ENCODE data around the gene ZNF670. TPM values are rescaled to one million over a fixed set of nuclear protein-coding genes. Genes with fewer than 3 reads are reported as not detected.

ZNF670 gene
- total and polyA plus RNA-seq, 10 donors: 1.4 to 5.6 (median 3.7) TPM

DNA sequence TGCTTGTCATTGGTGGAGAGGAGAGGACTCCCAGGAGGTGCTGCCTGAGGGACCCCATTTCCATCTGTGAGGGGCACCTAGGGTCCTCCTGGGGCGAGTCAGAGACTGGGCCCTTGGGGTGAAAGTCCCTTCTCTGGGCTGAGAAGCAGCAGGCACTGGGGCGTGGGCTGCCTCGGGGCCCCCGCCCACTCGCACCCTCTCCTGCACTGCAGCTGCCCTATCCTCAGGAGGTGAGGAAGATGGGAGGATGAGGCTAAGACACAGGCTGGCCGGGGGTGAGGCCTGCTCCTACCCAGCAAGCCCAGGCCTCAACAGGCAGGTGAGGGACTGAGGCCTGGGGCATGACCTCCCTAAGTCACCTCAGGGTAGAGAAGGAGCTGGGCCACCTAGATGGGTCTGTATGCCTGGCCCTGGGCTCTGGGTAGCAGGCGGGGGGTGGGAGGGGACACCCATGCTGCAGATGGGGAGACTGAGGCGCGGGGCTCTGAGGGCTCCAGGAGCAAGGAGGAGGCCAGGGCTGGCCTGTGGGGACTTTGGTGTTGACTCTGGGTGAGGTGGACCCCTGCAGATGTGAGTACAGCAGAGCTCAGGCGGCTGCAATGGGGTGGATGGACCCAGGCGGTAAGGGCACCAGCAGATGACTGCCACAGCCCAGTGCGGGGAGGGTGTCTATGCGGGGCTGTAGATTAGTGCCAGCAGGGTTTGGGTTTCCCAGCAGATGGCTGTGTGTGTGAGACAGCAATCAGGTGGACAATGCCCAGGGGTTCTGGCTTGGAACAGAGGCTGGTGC, 35.9 kb upstream of the ZNF670 start:
- no peak overlapping the region for H3K4me3 ChIP-seq
- TF ChIP-seq, protein P1, sequence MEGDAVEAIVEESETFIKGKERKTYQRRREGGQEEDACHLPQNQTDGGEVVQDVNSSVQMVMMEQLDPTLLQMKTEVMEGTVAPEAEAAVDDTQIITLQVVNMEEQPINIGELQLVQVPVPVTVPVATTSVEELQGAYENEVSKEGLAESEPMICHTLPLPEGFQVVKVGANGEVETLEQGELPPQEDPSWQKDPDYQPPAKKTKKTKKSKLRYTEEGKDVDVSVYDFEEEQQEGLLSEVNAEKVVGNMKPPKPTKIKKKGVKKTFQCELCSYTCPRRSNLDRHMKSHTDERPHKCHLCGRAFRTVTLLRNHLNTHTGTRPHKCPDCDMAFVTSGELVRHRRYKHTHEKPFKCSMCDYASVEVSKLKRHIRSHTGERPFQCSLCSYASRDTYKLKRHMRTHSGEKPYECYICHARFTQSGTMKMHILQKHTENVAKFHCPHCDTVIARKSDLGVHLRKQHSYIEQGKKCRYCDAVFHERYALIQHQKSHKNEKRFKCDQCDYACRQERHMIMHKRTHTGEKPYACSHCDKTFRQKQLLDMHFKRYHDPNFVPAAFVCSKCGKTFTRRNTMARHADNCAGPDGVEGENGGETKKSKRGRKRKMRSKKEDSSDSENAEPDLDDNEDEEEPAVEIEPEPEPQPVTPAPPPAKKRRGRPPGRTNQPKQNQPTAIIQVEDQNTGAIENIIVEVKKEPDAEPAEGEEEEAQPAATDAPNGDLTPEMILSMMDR (IDR thresholded peaks at IDR 0.05 in 8 of 11, conservative IDR thresholded peaks at IDR 0.05 in 3 of 11): no peak
- TF ChIP-seq POLR2A (IDR thresholded peaks at IDR 0.05): no peak
- TF ChIP-seq POLR2AphosphoS5 (IDR thresholded peaks at IDR 0.05): no peak
- no peak for DNase-seq
- 80 to 96% (median 90%) methylated on average over 9 to 13 of the region's 13 CpGs for WGBS, 5 donors
- peaks cover 0 to 36% (median 16%) of the 10 kb centered on the region in 7 donors for H3K27me3 ChIP-seq (replicated peaks in 1 of 7)
- peaks cover 10 to 29% (median 23%) of the 10 kb centered on the region in 6 donors for H3K4me1 ChIP-seq
- H3K27ac ChIP-seq: no peak overlapping the region
- no peaks in the 10 kb centered on the region for H3K9me3 ChIP-seq
- intact Hi-C loops (cut with DNase I; ENCODE audit: low total_unique reads): no loop called here
- H3K36me3 ChIP-seq: no peaks in the 10 kb centered on the region

DNA sequence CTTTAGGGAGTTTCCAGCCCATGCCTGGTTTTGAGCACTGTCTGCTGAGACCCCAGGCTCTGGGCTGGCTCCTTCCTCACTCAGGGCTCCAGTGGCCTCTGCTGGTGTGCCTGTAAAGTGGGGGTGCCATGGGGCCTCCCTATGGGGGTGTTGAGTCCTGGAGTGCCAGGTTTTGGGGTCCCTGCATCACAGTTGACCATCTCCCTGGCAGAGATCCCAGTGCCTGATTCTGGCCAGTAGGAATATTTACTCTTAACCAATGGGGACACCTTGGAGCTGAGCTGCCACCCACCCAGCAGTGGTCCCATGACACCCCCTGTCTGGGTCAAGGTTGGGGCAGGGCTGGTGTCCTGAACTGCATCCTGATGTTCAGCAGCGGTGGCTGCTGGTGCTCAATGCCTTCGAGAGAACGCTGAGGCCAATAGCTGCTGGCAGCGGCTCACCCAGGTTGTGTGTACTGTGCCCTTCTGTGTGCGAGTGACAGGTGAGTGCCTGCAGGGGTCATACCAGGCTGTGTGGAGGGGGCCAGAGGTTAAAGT, 35.2 kb upstream of the ZNF670 start:
- Histone ChIP-seq H3K4me1 (peaks cover 10 to 29% (median 23%) of the 10 kb centered on the region in 6 donors), H3K27ac (no peak overlapping the region), H3K36me3 (no peaks in the 10 kb centered on the region), H3K27me3 (replicated peaks in 1 of 7) (peaks cover 0 to 39% (median 16%) of the 10 kb centered on the region in 7 donors), H3K9me3 (no peaks in the 10 kb centered on the region), H3K4me3 (no peak overlapping the region)
- no peak for DNase-seq
- intact Hi-C loops (cut with DNase I; ENCODE audit: low total_unique reads): no loop called here
- TF ChIP-seq, protein P1 (IDR thresholded peaks at IDR 0.05 in 8 of 11, conservative IDR thresholded peaks at IDR 0.05 in 3 of 11): no peak
- TF ChIP-seq POLR2A (IDR thresholded peaks at IDR 0.05) (no peak), POLR2AphosphoS5 (IDR thresholded peaks at IDR 0.05) (no peak)
- 80 to 100% (median 93%) methylated on average over 1 to 5 of the region's 5 CpGs for WGBS, 5 donors

DNA sequence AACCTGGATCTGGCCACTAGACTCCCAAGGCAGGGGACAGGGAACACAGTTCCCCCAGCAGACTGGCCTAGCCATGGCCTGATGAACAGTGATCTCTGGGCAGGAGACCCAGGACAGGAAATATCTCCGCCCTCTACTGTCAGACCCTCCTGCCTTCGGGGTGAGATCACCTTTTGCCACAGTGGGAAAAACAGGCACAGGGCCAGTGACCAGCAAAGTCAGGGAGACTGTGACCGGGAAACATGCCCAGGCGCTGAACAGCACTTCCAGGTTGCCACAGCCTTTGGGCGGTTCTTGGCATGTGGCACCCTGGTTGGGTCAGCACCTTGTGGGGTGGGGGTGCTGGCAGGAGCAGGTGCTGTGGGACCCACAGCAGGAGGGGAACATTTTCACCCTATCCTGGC, 34.5 kb upstream of the ZNF670 start:
- intact Hi-C loops (cut with DNase I; ENCODE audit: low total_unique reads): no loop called here

More for the DNA sequence above, 34.5 kb upstream of the ZNF670 start:
- TF ChIP-seq, protein P1 (IDR thresholded peaks at IDR 0.05 in 8 of 11, conservative IDR thresholded peaks at IDR 0.05 in 3 of 11): no peak
- TF ChIP-seq POLR2AphosphoS5 (IDR thresholded peaks at IDR 0.05): no peak
- no peak for TF ChIP-seq POLR2A (IDR thresholded peaks at IDR 0.05)
- Histone ChIP-seq H3K9me3 (no peaks in the 10 kb centered on the region), H3K4me3 (no peak overlapping the region), H3K27ac (peak overlapping the region in 1 of 8 donors; percentile 91), H3K27me3 (replicated peaks in 1 of 7) (peaks cover 0 to 39% (median 16%) of the 10 kb centered on the region in 7 donors), H3K4me1 (peaks cover 10 to 29% (median 23%) of the 10 kb centered on the region in 6 donors), H3K36me3 (no peaks in the 10 kb centered on the region)
- WGBS, 5 donors: 47 to 76% (median 73%) methylated on average over 3 to 5 of the region's 5 CpGs
- DNase-seq: no peak

All from spleen (tissue), 11 donors.